ENCODE measurements around the gene EFNA1. TPM values are rescaled to one million over a fixed set of nuclear protein-coding genes. Genes with fewer than 3 reads are reported as not detected.

Gene EFNA1
- polyA plus RNA-seq, 2 of the 4 experiments (the other 2 are of a cell fraction), result 25.1 to 38.9 TPM

DNA sequence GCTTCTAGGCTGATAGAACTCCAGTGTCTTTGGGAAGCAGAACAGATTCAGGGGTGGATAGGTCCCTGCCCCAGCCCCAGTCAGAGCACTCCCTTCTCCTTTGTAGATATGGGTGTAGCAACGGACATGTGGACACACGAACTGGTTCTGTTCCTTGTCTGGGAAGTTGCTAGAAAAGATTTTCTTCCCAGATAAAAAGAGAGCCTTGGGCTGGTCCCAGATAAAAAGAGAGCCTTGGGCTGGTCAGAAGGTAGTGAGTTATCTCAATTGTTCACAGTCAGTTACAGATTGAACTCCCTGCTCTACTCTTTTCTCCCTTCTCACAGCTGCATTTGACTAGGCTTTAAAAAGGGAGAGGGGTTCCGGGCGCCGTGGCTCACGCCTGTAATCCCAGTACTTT lies 7.4 kb upstream of the EFNA1 start:
- H3K27ac ChIP-seq, result peak overlapping the region in 1 of 2 experiments; percentile 49; a peak in 1 of 6 replicates
- POLR2A ChIA-PET, result no interaction called here
- TF ChIP-seq, protein P1, sequence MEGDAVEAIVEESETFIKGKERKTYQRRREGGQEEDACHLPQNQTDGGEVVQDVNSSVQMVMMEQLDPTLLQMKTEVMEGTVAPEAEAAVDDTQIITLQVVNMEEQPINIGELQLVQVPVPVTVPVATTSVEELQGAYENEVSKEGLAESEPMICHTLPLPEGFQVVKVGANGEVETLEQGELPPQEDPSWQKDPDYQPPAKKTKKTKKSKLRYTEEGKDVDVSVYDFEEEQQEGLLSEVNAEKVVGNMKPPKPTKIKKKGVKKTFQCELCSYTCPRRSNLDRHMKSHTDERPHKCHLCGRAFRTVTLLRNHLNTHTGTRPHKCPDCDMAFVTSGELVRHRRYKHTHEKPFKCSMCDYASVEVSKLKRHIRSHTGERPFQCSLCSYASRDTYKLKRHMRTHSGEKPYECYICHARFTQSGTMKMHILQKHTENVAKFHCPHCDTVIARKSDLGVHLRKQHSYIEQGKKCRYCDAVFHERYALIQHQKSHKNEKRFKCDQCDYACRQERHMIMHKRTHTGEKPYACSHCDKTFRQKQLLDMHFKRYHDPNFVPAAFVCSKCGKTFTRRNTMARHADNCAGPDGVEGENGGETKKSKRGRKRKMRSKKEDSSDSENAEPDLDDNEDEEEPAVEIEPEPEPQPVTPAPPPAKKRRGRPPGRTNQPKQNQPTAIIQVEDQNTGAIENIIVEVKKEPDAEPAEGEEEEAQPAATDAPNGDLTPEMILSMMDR (IDR thresholded peaks at IDR 0.05), result no peak
- TF ChIP-seq CEBPB (IDR thresholded peaks at IDR 0.05) (no peak), ZNF302 (CRISPR knock-in tag; IDR thresholded peaks at IDR 0.05) (no peak), TFCP2L1 (CRISPR knock-in tag; IDR thresholded peaks at IDR 0.05) (no peak), CBX2 (IDR thresholded peaks at IDR 0.05; ENCODE audit: borderline replicate concordance, low read depth) (no peak), CBX8 (IDR thresholded peaks at IDR 0.05) (no peak), GATA3 (IDR thresholded peaks at IDR 0.05; ENCODE audit: borderline replicate concordance) (no peak), CHD4 (IDR thresholded peaks at IDR 0.05; ENCODE audit: borderline replicate concordance) (no peak), SREBF2 (IDR thresholded peaks at IDR 0.05) (no peak), NPAS2 (CRISPR knock-in tag; IDR thresholded peaks at IDR 0.05; ENCODE audit: borderline replicate concordance) (no peak), CHD2 (IDR thresholded peaks at IDR 0.05; ENCODE audit: low read length, partially characterized antibody) (no peak), RAD21 (conservative IDR thresholded peaks at IDR 0.05 in 1 of 2, IDR thresholded peaks at IDR 0.05 in 1 of 2) (no peak), HOXA7 (CRISPR knock-in tag; IDR thresholded peaks at IDR 0.05) (no peak), BHLHE40 (IDR thresholded peaks at IDR 0.05; ENCODE audit: low read depth, low read length) (no peak)
- TF ChIP-seq, protein P2, sequence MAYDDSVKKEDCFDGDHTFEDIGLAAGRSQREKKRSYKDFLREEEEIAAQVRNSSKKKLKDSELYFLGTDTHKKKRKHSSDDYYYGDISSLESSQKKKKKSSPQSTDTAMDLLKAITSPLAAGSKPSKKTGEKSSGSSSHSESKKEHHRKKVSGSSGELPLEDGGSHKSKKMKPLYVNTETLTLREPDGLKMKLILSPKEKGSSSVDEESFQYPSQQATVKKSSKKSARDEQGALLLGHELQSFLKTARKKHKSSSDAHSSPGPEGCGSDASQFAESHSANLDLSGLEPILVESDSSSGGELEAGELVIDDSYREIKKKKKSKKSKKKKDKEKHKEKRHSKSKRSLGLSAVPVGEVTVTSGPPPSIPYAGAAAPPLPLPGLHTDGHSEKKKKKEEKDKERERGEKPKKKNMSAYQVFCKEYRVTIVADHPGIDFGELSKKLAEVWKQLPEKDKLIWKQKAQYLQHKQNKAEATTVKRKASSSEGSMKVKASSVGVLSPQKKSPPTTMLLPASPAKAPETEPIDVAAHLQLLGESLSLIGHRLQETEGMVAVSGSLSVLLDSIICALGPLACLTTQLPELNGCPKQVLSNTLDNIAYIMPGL (CRISPR knock-in tag; IDR thresholded peaks at IDR 0.05; ENCODE audit: borderline replicate concordance), result no peak
- TF ChIP-seq, protein P3, sequence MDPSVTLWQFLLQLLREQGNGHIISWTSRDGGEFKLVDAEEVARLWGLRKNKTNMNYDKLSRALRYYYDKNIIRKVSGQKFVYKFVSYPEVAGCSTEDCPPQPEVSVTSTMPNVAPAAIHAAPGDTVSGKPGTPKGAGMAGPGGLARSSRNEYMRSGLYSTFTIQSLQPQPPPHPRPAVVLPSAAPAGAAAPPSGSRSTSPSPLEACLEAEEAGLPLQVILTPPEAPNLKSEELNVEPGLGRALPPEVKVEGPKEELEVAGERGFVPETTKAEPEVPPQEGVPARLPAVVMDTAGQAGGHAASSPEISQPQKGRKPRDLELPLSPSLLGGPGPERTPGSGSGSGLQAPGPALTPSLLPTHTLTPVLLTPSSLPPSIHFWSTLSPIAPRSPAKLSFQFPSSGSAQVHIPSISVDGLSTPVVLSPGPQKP (IDR thresholded peaks at IDR 0.05; ENCODE audit: low read depth, low read length), result no peak
- TF ChIP-seq, protein P4, sequence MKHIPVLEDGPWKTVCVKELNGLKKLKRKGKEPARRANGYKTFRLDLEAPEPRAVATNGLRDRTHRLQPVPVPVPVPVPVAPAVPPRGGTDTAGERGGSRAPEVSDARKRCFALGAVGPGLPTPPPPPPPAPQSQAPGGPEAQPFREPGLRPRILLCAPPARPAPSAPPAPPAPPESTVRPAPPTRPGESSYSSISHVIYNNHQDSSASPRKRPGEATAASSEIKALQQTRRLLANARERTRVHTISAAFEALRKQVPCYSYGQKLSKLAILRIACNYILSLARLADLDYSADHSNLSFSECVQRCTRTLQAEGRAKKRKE (CRISPR knock-in tag; IDR thresholded peaks at IDR 0.05; ENCODE audit: low read depth), result no peak
- TF ChIP-seq, protein P5, sequence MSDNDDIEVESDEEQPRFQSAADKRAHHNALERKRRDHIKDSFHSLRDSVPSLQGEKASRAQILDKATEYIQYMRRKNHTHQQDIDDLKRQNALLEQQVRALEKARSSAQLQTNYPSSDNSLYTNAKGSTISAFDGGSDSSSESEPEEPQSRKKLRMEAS (IDR thresholded peaks at IDR 0.05), result no peak
- FAIRE-seq (no peak), ATAC-seq (no peak), DNase-seq (ENCODE audit: low read depth in 1 of 2, low spot score in 1 of 2) (no peak)
- H3K4me2 ChIP-seq, result no peak overlapping the region
- no peaks in the 10 kb centered on the region for H3K9me3 ChIP-seq
- CTCF ChIA-PET, result interaction anchor here (0.6 to 19.7 kb wide), 7 partner anchors 9 to 47 kb away, joined by 3 to 309 read pairs (median 4); no protein-coding TSS in a partner anchor
- H3K4me1 ChIP-seq, result peaks cover 20% of the 10 kb centered on the region
- 65% methylated on average over 6 of the region's 6 CpGs for WGBS (ENCODE audit: missing lambda C conversion rate)
- no peak overlapping the region for H3K4me3 ChIP-seq

DNA sequence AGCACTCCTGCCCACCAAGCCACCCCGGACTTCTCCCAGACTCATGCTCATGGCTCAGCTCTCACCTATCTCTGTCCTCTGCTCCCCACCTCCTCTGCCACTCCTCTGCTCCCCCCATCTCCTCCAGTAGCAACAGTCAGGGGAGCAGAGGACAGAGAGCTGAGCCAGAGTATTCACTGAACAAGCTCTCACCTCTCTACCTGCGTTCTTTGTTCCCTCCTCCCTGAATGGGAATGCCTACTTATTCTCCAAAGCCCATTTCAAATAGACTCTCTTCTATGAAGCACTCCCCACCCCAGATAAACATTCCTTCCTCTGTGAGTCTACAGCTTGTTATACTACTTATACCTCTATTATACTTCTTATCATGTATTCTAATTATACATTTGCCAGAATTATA lies 6.4 kb upstream of the EFNA1 start:
- ChIA-PET CTCF (interaction anchor here (0.9 to 19.7 kb wide), 9 partner anchors 8 to 54 kb away, joined by 3 to 309 read pairs (median 4); no protein-coding TSS in a partner anchor), POLR2A (no interaction called here)
- Histone ChIP-seq H3K9me3 (no peaks in the 10 kb centered on the region), H3K4me3 (no peak overlapping the region), H3K4me1 (peaks cover 30% of the 10 kb centered on the region), H3K4me2 (no peak overlapping the region), H3K27ac (peak overlapping the region in 1 of 2 experiments; percentile 49; a peak in 1 of 6 replicates)
- FAIRE-seq (no peak), DNase-seq (ENCODE audit: low read depth in 1 of 2, low spot score in 1 of 2) (no peak), ATAC-seq (no peak)
- 89% methylated on average over 2 of the region's 2 CpGs for WGBS (ENCODE audit: missing lambda C conversion rate)
- TF ChIP-seq HDAC2 (IDR thresholded peaks at IDR 0.05) (no peak), RCOR1 (IDR thresholded peaks at IDR 0.05; ENCODE audit: low read depth, low read length) (no peak), ESRRA (IDR thresholded peaks at IDR 0.05; ENCODE audit: borderline replicate concordance, low read length) (no peak), POLR2A (IDR thresholded peaks at IDR 0.05; ENCODE audit: low read length) (no peak), ZSCAN20 (CRISPR knock-in tag; IDR thresholded peaks at IDR 0.05) (no peak), HEYL (CRISPR knock-in tag; IDR thresholded peaks at IDR 0.05) (no peak), EHMT2 (IDR thresholded peaks at IDR 0.05; ENCODE audit: low read depth) (no peak), NFE2L2 (conservative IDR thresholded peaks at IDR 0.05; ENCODE audit: low read length) (no peak), SMC3 (IDR thresholded peaks at IDR 0.05) (no peak), RNF2 (IDR thresholded peaks at IDR 0.05; ENCODE audit: borderline replicate concordance, low read depth) (no peak), RARB (CRISPR knock-in tag; IDR thresholded peaks at IDR 0.05) (no peak)
- TF ChIP-seq, protein P1 (IDR thresholded peaks at IDR 0.05), result no peak
- TF ChIP-seq, protein P5 (IDR thresholded peaks at IDR 0.05), result no peak

All from A549 (cell line).